HepG2 (cell line): ENCODE results near the gene PRIMPOL. TPM values are rescaled to one million over a fixed set of nuclear protein-coding genes. Genes with fewer than 3 reads are reported as not detected.

Experiments used
- AFF4 ChIP-seq: sonication (generic); formaldehyde crosslinking; IDR thresholded peaks from 2 replicates; pipeline ENCODE4 v1.4.0; 2020; ENCODE audit warnings: missing genetic modification reagents
- ARNT2 ChIP-seq: sonication (generic); formaldehyde crosslinking; IDR thresholded peaks from 2 replicates; pipeline ENCODE4 v1.8.0; 2022; ENCODE audit warnings: mild to moderate bottlenecking, low read depth, missing genetic modification reagents, moderate library complexity
- ASH2L ChIP-seq: fragments of 300-600, 200-600 bp; sonication (generic); IDR thresholded peaks from 2 replicates; pipeline ENCODE4 v1.7.0; 2017; ENCODE audit warnings: low read depth, mild to moderate bottlenecking, moderate library complexity, mixed read lengths, low read length; ENCODE audit not compliant: insufficient read length
- BATF2 ChIP-seq: sonication (generic); formaldehyde crosslinking; IDR thresholded peaks from 2 replicates; pipeline ENCODE4 v1.8.0; 2022; ENCODE audit warnings: mild to moderate bottlenecking, missing genetic modification reagents, moderate library complexity
- BHLHE40 ChIP-seq: IDR thresholded peaks from 2 replicates; pipeline ENCODE4 v1.6.1; 2011; ENCODE audit warnings: low read length, improper control_type of control experiment
- DZIP1 ChIP-seq: sonication (generic); formaldehyde crosslinking; IDR thresholded peaks from 2 replicates; pipeline ENCODE4 v1.5.0; 2020; ENCODE audit warnings: mild to moderate bottlenecking, missing genetic modification reagents
- IKZF1 ChIP-seq: fragments of 450-650 bp; IDR thresholded peaks from 2 replicates; pipeline ENCODE4 v1.7.1; 2016
- JUN ChIP-seq: sonication (generic); formaldehyde crosslinking; IDR thresholded peaks from 2 replicates; pipeline ENCODE4 v1.4.0; 2020; ENCODE audit warnings: mild to moderate bottlenecking, missing genetic modification reagents
- KLF6 ChIP-seq: IDR thresholded peaks from 2 replicates; pipeline ENCODE4 v1.8.0; 2016; ENCODE audit warnings: missing biosample characterization, missing genetic modification reagents
- MXI1 ChIP-seq: IDR thresholded peaks from 3 replicates; pipeline ENCODE4 v1.6.1; 2012; ENCODE audit warnings: low read depth, low read length, inconsistent platforms, borderline replicate concordance
- NAIF1 ChIP-seq: sonication (generic); formaldehyde crosslinking; IDR thresholded peaks from 2 replicates; pipeline ENCODE4 v1.5.0; 2020; ENCODE audit warnings: mild to moderate bottlenecking, missing genetic modification reagents, borderline replicate concordance
- PCBP2 ChIP-seq: fragments of 200-400 bp; formaldehyde crosslinking; optimal IDR thresholded peaks from 2 replicates; pipeline ENCODE3; 2018; ENCODE audit warnings: low read length, low read depth; ENCODE audit not compliant: poor library complexity, severe bottlenecking
- RBFOX2 ChIP-seq: fragments of 200-400 bp; formaldehyde crosslinking; IDR thresholded peaks from 2 replicates; pipeline ENCODE4 v1.6.1; 2017; ENCODE audit warnings: low read depth, mild to moderate bottlenecking, low read length
- SOX6 ChIP-seq, 2 experiments: fragments of 450-650 bp in 1 of 2; sonication (generic) in 1 of 2; formaldehyde crosslinking in 1 of 2; IDR thresholded peaks; 2 replicates each; pipeline versions ENCODE4 v1.4.0 to v1.6.1; 2017 to 2020; ENCODE audit warnings: antibody characterized with exemption in 1 of 2, mild to moderate bottlenecking in 1 of 2, missing genetic modification reagents in 1 of 2
- SRF ChIP-seq: IDR thresholded peaks from 2 replicates; pipeline ENCODE4 v1.6.1; 2011; ENCODE audit warnings: mild to moderate bottlenecking, low read depth, low read length, moderate library complexity
- TRIM24 ChIP-seq: sonication (generic); formaldehyde crosslinking; IDR thresholded peaks from 2 replicates; pipeline ENCODE4 v1.8.0; 2022; ENCODE audit warnings: mild to moderate bottlenecking, missing genetic modification reagents
- ZBTB7B ChIP-seq: sonication (generic); formaldehyde crosslinking; IDR thresholded peaks from 2 replicates; pipeline ENCODE4 v1.4.0; 2020; ENCODE audit warnings: missing genetic modification reagents
- ZC3H4 ChIP-seq: sonication (generic); formaldehyde crosslinking; IDR thresholded peaks from 2 replicates; pipeline ENCODE4 v1.4.0; 2020; ENCODE audit warnings: missing genetic modification reagents, borderline replicate concordance
- ZMAT3 ChIP-seq: sonication (generic); formaldehyde crosslinking; conservative IDR thresholded peaks from 2 replicates; pipeline ENCODE4 v1.7.0; 2021; ENCODE audit warnings: missing genetic modification reagents
- ZNF263 ChIP-seq: sonication (generic); formaldehyde crosslinking; IDR thresholded peaks from 2 replicates; pipeline ENCODE4 v1.4.0; 2020; ENCODE audit warnings: missing genetic modification reagents
- ZNF33B ChIP-seq: sonication (generic); formaldehyde crosslinking; IDR thresholded peaks from 2 replicates; pipeline ENCODE4 v1.5.1; 2020; ENCODE audit warnings: mild to moderate bottlenecking, missing genetic modification reagents
- ZSCAN21 ChIP-seq: sonication (generic); formaldehyde crosslinking; IDR thresholded peaks from 2 replicates; pipeline ENCODE4 v1.8.0; 2022; ENCODE audit warnings: mild to moderate bottlenecking, missing genetic modification reagents, moderate library complexity, borderline replicate concordance
- polyA plus RNA-seq, 8 experiments: library from polyadenylated mRNA; depleted of rRNA in 3 of 8; stranded (reverse) in 7 of 8; unstranded in 1 of 8; fragments of >200 nt; fragmentation: Illumina TruSeq in 4 of 8; extraction: Trizol in 4 of 8; gene quantifications; 2 replicates each; pipeline versions ENCODE4 v1.2.1 to v1.2.3, GENCODE V29; 2011 to 2016; ENCODE audit warnings: low read depth in 4 of 8, missing spikeins in 1 of 8, mixed read lengths in 1 of 8; ENCODE audit not compliant: insufficient read depth in 1 of 8
- total RNA-seq, 5 experiments: library from RNA; depleted of rRNA; stranded (reverse); fragments of >200 nt; fragmentation: Illumina TruSeq; extraction: Trizol; gene quantifications; 2 replicates each; pipeline ENCODE4 v1.2.3, GENCODE V29; 2016; ENCODE audit warnings: low read depth in 1 of 5

Gene PRIMPOL
- total and polyA plus RNA-seq, 2 of the 13 experiments (the other 11 are each of a cell fraction or from before 2014, with no cell fraction given), result 7.3 to 11.0 TPM

- no peak for TF ChIP-seq JUN (CRISPR knock-in tag)
- no peak for TF ChIP-seq TRIM24 (CRISPR knock-in tag)
- TF ChIP-seq RBFOX2, result peak; percentile 65; the same call in 1 of the 2 replicates
- TF ChIP-seq AFF4 (CRISPR knock-in tag), result no peak
- 0 out of 2 replicates have a peak, but pooled peaks have one; percentile 7 for TF ChIP-seq DZIP1 (CRISPR knock-in tag)
- TF ChIP-seq SOX6 (IDR thresholded peaks at IDR 0.05), result no peak
- TF ChIP-seq SOX6 (CRISPR knock-in tag; IDR thresholded peaks at IDR 0.05), result peak; percentile 17; the same call in 1 of the 2 replicates
- no peak for TF ChIP-seq BHLHE40
- no peak for TF ChIP-seq MXI1
- TF ChIP-seq ZBTB7B (CRISPR knock-in tag), result 0 out of 2 replicates have a peak, but pooled peaks have one; percentile 34
- TF ChIP-seq SRF, result no peak
- no peak for TF ChIP-seq IKZF1
- no peak for TF ChIP-seq ZNF33B (CRISPR knock-in tag)
- TF ChIP-seq ASH2L, result peak; percentile 85
- no peak for TF ChIP-seq ZC3H4
- no peak for TF ChIP-seq PCBP2
- TF ChIP-seq BATF2 (CRISPR knock-in tag), result no peak
- TF ChIP-seq NAIF1 (CRISPR knock-in tag), result no peak
- TF ChIP-seq ZSCAN21, result no peak
- TF ChIP-seq ZMAT3 (CRISPR knock-in tag), result peak; percentile 39
- 0 out of 2 replicates have a peak, but pooled peaks have one; percentile 10 for TF ChIP-seq ZNF263 (CRISPR knock-in tag)
- TF ChIP-seq ARNT2 (CRISPR knock-in tag), result no peak
- 0 out of 2 replicates have a peak, but pooled peaks have one; percentile 3 for TF ChIP-seq KLF6 (CRISPR knock-in tag)
Measured at GRCh38 chr4:184648313-184649025, 1.1 kb upstream of the PRIMPOL start (continued).
